Astrocyte (in vitro differentiated cells and primary cell): ENCODE results near the gene PTPRD. TPM values are rescaled to one million over a fixed set of nuclear protein-coding genes. Genes with fewer than 3 reads are reported as not detected.

Source experiments
- DNase-seq: peaks from one replicate; pipeline ENCODE4 v3.0.0-alpha.2; 2010; ENCODE audit warnings: low read depth
- FAIRE-seq: peaks from 2 replicates; lab custom pipeline; 2011; peaks lifted over from hg19 to GRCh38; lab: Jason Lieb, UNC
- H2AFZ ChIP-seq: 2 replicates; pipeline ENCODE4 v1.6.0; 2012; ENCODE audit warnings: low read depth, low read length, inconsistent platforms
- H3K27ac ChIP-seq: 2 replicates; pipeline ENCODE4 v1.5.1; 2011; ENCODE audit warnings: low read depth, low read length, inconsistent platforms
- H3K27me3 ChIP-seq: 2 replicates; pipeline ENCODE4 v1.6.0; 2011; ENCODE audit warnings: low read length, inconsistent platforms; ENCODE audit not compliant: insufficient read depth
- H3K36me3 ChIP-seq: 2 replicates; pipeline ENCODE4 v1.5.1; 2011; ENCODE audit warnings: low read length, inconsistent platforms; ENCODE audit not compliant: insufficient read depth
- H3K4me1 ChIP-seq: 2 replicates; pipeline ENCODE4 v1.5.1; 2011; ENCODE audit warnings: low read length, inconsistent platforms; ENCODE audit not compliant: insufficient read depth
- H3K4me2 ChIP-seq: 2 replicates; pipeline ENCODE4 v1.6.0; 2012; ENCODE audit warnings: low read length, inconsistent platforms
- H3K4me3 ChIP-seq: 2 replicates; pipeline ENCODE4 v1.5.1; 2011; ENCODE audit warnings: low read depth, mild to moderate bottlenecking, low read length, inconsistent platforms; ENCODE audit not compliant: insufficient read depth
- H3K79me2 ChIP-seq: 2 replicates; pipeline ENCODE4 v1.6.0; 2012; ENCODE audit warnings: mild to moderate bottlenecking, low read length, inconsistent platforms; ENCODE audit not compliant: insufficient read depth
- H3K9ac ChIP-seq: 2 replicates; pipeline ENCODE4 v1.6.0; 2012; ENCODE audit warnings: mild to moderate bottlenecking, low read length, inconsistent platforms
- H3K9me3 ChIP-seq: 2 replicates; pipeline ENCODE4 v1.5.1; 2012; ENCODE audit warnings: low read depth, mild to moderate bottlenecking, low read length, inconsistent platforms; ENCODE audit not compliant: insufficient read depth
- H4K20me1 ChIP-seq: 2 replicates; pipeline ENCODE4 v1.6.0; 2012; ENCODE audit warnings: low read length, inconsistent platforms; ENCODE audit not compliant: insufficient read depth
- H3K27ac Mint-ChIP-seq: one replicate; pipeline ENCODE4 v1.8.0; 2021; ENCODE audit warnings: mild to moderate bottlenecking, mixed read lengths; ENCODE audit not compliant: unreplicated experiment
- H3K27me3 Mint-ChIP-seq: one replicate; pipeline ENCODE4 v1.8.0; 2021; ENCODE audit warnings: low read depth, mixed read lengths; ENCODE audit not compliant: unreplicated experiment
- H3K36me3 Mint-ChIP-seq: one replicate; pipeline ENCODE4 v1.8.0; 2021; ENCODE audit warnings: low read depth, mixed read lengths; ENCODE audit not compliant: unreplicated experiment
- H3K4me1 Mint-ChIP-seq: one replicate; pipeline ENCODE4 v1.8.0; 2021; ENCODE audit warnings: low read depth, mixed read lengths; ENCODE audit not compliant: unreplicated experiment
- H3K4me3 Mint-ChIP-seq: one replicate; pipeline ENCODE4 v1.8.0; 2021; ENCODE audit warnings: mild to moderate bottlenecking, moderate library complexity, mixed read lengths; ENCODE audit not compliant: unreplicated experiment
- H3K9me3 Mint-ChIP-seq: one replicate; pipeline ENCODE4 v1.8.0; 2021; ENCODE audit warnings: mild to moderate bottlenecking, mixed read lengths; ENCODE audit not compliant: unreplicated experiment
- CTCF ChIP-seq: IDR thresholded peaks from 2 replicates; pipeline ENCODE4 v1.5.1; 2011; ENCODE audit warnings: low read depth, mild to moderate bottlenecking, inconsistent platforms, low read length, moderate library complexity; ENCODE audit not compliant: insufficient read depth
- EZH2 ChIP-seq: IDR thresholded peaks from 2 replicates; pipeline ENCODE4 v1.6.1; 2012; ENCODE audit warnings: mild to moderate bottlenecking, low read length, inconsistent platforms; ENCODE audit not compliant: insufficient read depth
- total RNA-seq: library from RNA; stranded (reverse); gene quantifications from 2 replicates; pipeline ENCODE4 v1.2.1, GENCODE V29; 2021

PTPRD gene
- total RNA-seq, 1 donor from 2014 or later: 88.1 TPM

- Histone ChIP-seq H3K9ac (no peak overlapping the region), H3K79me2 (no peaks in the 10 kb centered on the region), H3K4me2 (no peak overlapping the region), H4K20me1 (no peaks in the 10 kb centered on the region), H3K36me3 (no peaks in the 10 kb centered on the region), H2AFZ (no peak overlapping the region), H3K9me3 (no peaks in the 10 kb centered on the region), H3K4me3 (no peak overlapping the region), H3K4me1 (no peaks in the 10 kb centered on the region), H3K27ac (no peak overlapping the region), H3K27me3 (no peaks in the 10 kb centered on the region)
- H3K27me3 Mint-ChIP-seq: no peaks in the 10 kb centered on the region
- TF ChIP-seq CTCF (no peak), EZH2 (no peak)
- H3K36me3 Mint-ChIP-seq: no peaks in the 10 kb centered on the region
- H3K4me1 Mint-ChIP-seq: no peaks in the 10 kb centered on the region
- DNase-seq (no peak), FAIRE-seq (no peak)
- H3K27ac Mint-ChIP-seq: no peak overlapping the region
- no peak overlapping the region for H3K4me3 Mint-ChIP-seq
- no peaks in the 10 kb centered on the region for H3K9me3 Mint-ChIP-seq
These were observed 173.8 kb downstream of the PTPRD start for GRCh38 chr9:10438955-10439354.

- H3K27me3 ChIP-seq: no peaks in the 10 kb centered on the region
- H3K4me2 ChIP-seq: no peak overlapping the region
- H3K36me3 Mint-ChIP-seq: no peaks in the 10 kb centered on the region
- H4K20me1 ChIP-seq: no peaks in the 10 kb centered on the region
- TF ChIP-seq CTCF: no peak
- no peak for TF ChIP-seq EZH2
- H2AFZ ChIP-seq: no peak overlapping the region
- DNase-seq: no peak
- H3K27ac Mint-ChIP-seq: no peak overlapping the region
- no peaks in the 10 kb centered on the region for H3K79me2 ChIP-seq
- H3K36me3 ChIP-seq: no peaks in the 10 kb centered on the region
- no peaks in the 10 kb centered on the region for H3K27me3 Mint-ChIP-seq
- no peak overlapping the region for H3K27ac ChIP-seq
- H3K9ac ChIP-seq: no peak overlapping the region
- no peak for FAIRE-seq
- H3K9me3 Mint-ChIP-seq: no peaks in the 10 kb centered on the region
- no peaks in the 10 kb centered on the region for H3K9me3 ChIP-seq
- H3K4me3 ChIP-seq: no peak overlapping the region
- no peaks in the 10 kb centered on the region for H3K4me1 Mint-ChIP-seq
- no peaks in the 10 kb centered on the region for H3K4me1 ChIP-seq
- H3K4me3 Mint-ChIP-seq: no peak overlapping the region
These were observed 176.0 kb downstream of the PTPRD start for GRCh38 chr9:10436756-10437155.

- FAIRE-seq (no peak), DNase-seq (no peak)
- Histone ChIP-seq H3K4me1 (no peaks in the 10 kb centered on the region), H3K27me3 (no peaks in the 10 kb centered on the region), H3K27ac (no peak overlapping the region), H3K9me3 (no peaks in the 10 kb centered on the region), H3K79me2 (no peaks in the 10 kb centered on the region), H3K9ac (no peak overlapping the region), H2AFZ (no peak overlapping the region), H4K20me1 (no peaks in the 10 kb centered on the region), H3K4me3 (no peak overlapping the region), H3K36me3 (no peaks in the 10 kb centered on the region), H3K4me2 (no peak overlapping the region)
- Mint-ChIP-seq H3K4me1 (no peaks in the 10 kb centered on the region), H3K4me3 (no peak overlapping the region), H3K27me3 (no peaks in the 10 kb centered on the region), H3K9me3 (no peaks in the 10 kb centered on the region), H3K36me3 (no peaks in the 10 kb centered on the region), H3K27ac (no peak overlapping the region)
- TF ChIP-seq CTCF: no peak
- no peak for TF ChIP-seq EZH2
These were observed 178.4 kb downstream of the PTPRD start for GRCh38 chr9:10434412-10434811.
